ENCODE data around the gene STPG3. TPM values are rescaled to one million over a fixed set of nuclear protein-coding genes. Genes with fewer than 3 reads are reported as not detected.
A peak's percentile ranks its signal among the peaks of the same experiment; 100 is the strongest.

The STPG3 gene
- total and polyA plus RNA-seq, 2 experiments from 2014 or later = not detected

DNA sequence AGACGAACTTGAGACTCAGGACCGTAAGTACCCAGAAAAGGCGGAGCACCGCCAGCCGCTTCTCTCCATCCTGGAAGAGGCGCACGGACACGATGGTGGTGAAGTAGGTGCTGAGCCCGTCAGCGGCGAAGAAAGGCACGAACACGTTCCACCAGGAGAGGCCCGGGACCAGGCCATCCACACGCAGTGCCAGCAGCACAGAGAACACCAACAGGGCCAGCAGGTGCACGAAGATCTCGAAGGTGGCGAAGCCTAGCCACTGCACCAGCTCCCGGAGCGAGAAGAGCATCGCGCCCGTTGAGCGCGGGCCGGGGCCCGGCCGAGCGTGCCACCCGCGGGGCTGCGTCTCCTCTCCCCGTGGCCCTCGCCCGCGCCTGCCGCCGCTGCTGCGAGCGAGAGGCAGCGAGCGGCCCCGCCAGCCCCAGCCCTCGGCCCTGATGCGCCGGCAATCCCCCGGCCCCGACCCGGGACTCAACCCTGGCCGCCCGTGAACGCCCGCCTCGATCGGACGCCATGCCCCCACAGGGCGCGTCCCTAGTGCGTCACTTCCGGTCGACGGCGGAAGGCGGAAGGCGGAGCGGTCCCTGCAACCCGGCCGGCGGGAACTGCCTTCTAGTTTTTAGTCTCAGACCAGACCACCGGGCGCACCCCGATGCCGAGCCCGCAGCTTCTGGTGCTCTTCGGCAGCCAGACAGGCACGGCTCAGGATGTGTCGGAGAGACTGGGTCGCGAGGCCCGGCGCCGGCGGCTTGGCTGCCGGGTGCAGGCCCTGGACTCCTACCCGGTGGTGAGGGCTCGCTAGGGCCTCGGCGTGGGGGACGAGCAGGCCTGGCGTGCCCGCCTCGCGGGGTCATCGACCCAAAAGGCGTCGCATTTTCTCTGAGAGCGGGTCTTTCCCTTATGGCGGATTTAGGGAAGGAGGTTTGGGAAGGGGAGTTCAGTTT is 45.7 kb upstream of the STPG3 start, which contains the start of the genes NDOR1 and TMEM203:
TSS of gene NDOR1 (plus strand) at position 575 of the 944 bp plus-strand sequence. CDS start at position 653, 78 bp downstream.
TSS of gene TMEM203 (minus strand) at position 523 of the 944 bp plus-strand sequence. CDS start at position 289, 234 bp downstream.
- Histone ChIP-seq H3K4me2 (peak within 1 kb of the TSS; percentile 98), H2AFZ (peak within 1 kb of the TSS; percentile 97; the same call in 1 of the 2 replicates), H3F3A (replicated peaks; ENCODE audit: low read depth) (peaks cover 21% of the 10 kb centered on the region; the same call in 1 of the 2 replicates), H3K36me3 (ENCODE audit: insufficient read depth) (no peaks in the 10 kb centered on the region), H3K79me2 (replicated peaks; ENCODE audit: insufficient read depth) (peaks cover 42% of the 10 kb centered on the region), H3K27me3 (ENCODE audit: insufficient read depth) (no peaks in the 10 kb centered on the region), H3K4me3 (peak within 1 kb of the TSS; percentile 98), H3K27ac (ENCODE audit: low read depth) (peak within 1 kb of the TSS; percentile 80; the same call in 1 of the 2 replicates), H3K4me1 (ENCODE audit: insufficient read depth) (peaks cover 24% of the 10 kb centered on the region), H3K9me2 (ENCODE audit: insufficient read depth) (no peaks in the 10 kb centered on the region), H4K20me1 (replicated peaks; ENCODE audit: insufficient read depth) (peaks cover 14% of the 10 kb centered on the region)
- H3K36me3 Mint-ChIP-seq (ENCODE audit: low read depth) = peaks cover 28% of the 10 kb centered on the region
- H3K4me3 Mint-ChIP-seq = peak within 1 kb of the TSS; percentile 97
- peaks cover 30% of the 10 kb centered on the region for H3K4me1 Mint-ChIP-seq
- TF ChIP-seq NANOG (IDR thresholded peaks at IDR 0.05; ENCODE audit: borderline replicate concordance) = no peak
- TF ChIP-seq CREB1 (CRISPR knock-in tag; IDR thresholded peaks at IDR 0.05; ENCODE audit: low read depth) = peak; percentile 98
- peak; percentile 86 for TF ChIP-seq POLR2AphosphoS5 (IDR thresholded peaks at IDR 0.05; ENCODE audit: low read depth)
- TF ChIP-seq, protein P1, sequence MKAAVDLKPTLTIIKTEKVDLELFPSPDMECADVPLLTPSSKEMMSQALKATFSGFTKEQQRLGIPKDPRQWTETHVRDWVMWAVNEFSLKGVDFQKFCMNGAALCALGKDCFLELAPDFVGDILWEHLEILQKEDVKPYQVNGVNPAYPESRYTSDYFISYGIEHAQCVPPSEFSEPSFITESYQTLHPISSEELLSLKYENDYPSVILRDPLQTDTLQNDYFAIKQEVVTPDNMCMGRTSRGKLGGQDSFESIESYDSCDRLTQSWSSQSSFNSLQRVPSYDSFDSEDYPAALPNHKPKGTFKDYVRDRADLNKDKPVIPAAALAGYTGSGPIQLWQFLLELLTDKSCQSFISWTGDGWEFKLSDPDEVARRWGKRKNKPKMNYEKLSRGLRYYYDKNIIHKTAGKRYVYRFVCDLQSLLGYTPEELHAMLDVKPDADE (IDR thresholded peaks at IDR 0.05) = peak; percentile 82
- TF ChIP-seq STAT1 (IDR thresholded peaks at IDR 0.05; ENCODE audit: unreplicated experiment) = no peak
- peak within 1 kb of the TSS; percentile 93 for H3K27ac Mint-ChIP-seq
- ATAC-seq = peak; percentile 46
- H3K9me3 Mint-ChIP-seq = no peaks in the 10 kb centered on the region
- peak; percentile 97 for DNase-seq (ENCODE audit: low spot score)
- H3K27me3 Mint-ChIP-seq (ENCODE audit: insufficient read depth, low read depth, poor library complexity) = peaks cover 24% of the 10 kb centered on the region

DNA sequence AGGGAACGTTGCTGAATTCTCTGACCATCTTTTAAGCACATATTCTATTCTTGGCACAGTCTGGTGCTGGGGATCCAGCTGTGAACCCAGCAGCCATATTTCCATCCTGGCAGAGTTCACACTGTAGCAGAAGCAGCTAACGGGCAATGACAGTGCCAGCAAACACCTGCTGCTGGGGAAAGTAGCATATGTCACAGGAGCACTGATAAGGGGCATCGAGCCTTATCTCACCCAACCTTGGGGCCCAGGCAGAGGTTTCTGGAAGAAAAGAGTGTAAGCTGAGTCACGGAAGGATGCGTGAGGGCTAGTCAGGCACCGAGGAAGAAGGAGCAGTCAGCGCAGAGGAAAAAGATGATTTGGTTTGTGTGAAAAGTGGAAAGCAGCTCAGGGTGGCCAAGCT is 44.5 kb upstream of the STPG3 start:
- Histone ChIP-seq H3K36me3 (ENCODE audit: insufficient read depth) (no peaks in the 10 kb centered on the region), H3K4me2 (peak overlapping the region; percentile 98), H4K20me1 (replicated peaks; ENCODE audit: insufficient read depth) (peaks cover 14% of the 10 kb centered on the region), H3K4me1 (ENCODE audit: insufficient read depth) (peaks cover 20% of the 10 kb centered on the region), H3F3A (replicated peaks; ENCODE audit: low read depth) (peaks cover 16% of the 10 kb centered on the region; the same call in 1 of the 2 replicates), H3K79me2 (replicated peaks; ENCODE audit: insufficient read depth) (peaks cover 42% of the 10 kb centered on the region), H3K4me3 (peak overlapping the region; percentile 98), H3K9me2 (ENCODE audit: insufficient read depth) (no peaks in the 10 kb centered on the region), H3K27me3 (ENCODE audit: insufficient read depth) (no peaks in the 10 kb centered on the region), H3K27ac (ENCODE audit: low read depth) (no peak overlapping the region), H2AFZ (no peak overlapping the region)
- Mint-ChIP-seq H3K4me1 (peaks cover 28% of the 10 kb centered on the region), H3K27ac (no peak overlapping the region), H3K27me3 (ENCODE audit: insufficient read depth, low read depth, poor library complexity) (peaks cover 24% of the 10 kb centered on the region), H3K9me3 (no peaks in the 10 kb centered on the region; the same call in 2 of the 3 replicates), H3K4me3 (peak overlapping the region; percentile 97), H3K36me3 (ENCODE audit: low read depth) (peaks cover 33% of the 10 kb centered on the region)
- ATAC-seq = no peak
- DNase-seq (ENCODE audit: low spot score) = no peak
- TF ChIP-seq ZNF114 (CRISPR knock-in tag; IDR thresholded peaks at IDR 0.05) = no peak
- no peak for TF ChIP-seq CREB1 (CRISPR knock-in tag; IDR thresholded peaks at IDR 0.05; ENCODE audit: low read depth)
- TF ChIP-seq, protein P2, sequence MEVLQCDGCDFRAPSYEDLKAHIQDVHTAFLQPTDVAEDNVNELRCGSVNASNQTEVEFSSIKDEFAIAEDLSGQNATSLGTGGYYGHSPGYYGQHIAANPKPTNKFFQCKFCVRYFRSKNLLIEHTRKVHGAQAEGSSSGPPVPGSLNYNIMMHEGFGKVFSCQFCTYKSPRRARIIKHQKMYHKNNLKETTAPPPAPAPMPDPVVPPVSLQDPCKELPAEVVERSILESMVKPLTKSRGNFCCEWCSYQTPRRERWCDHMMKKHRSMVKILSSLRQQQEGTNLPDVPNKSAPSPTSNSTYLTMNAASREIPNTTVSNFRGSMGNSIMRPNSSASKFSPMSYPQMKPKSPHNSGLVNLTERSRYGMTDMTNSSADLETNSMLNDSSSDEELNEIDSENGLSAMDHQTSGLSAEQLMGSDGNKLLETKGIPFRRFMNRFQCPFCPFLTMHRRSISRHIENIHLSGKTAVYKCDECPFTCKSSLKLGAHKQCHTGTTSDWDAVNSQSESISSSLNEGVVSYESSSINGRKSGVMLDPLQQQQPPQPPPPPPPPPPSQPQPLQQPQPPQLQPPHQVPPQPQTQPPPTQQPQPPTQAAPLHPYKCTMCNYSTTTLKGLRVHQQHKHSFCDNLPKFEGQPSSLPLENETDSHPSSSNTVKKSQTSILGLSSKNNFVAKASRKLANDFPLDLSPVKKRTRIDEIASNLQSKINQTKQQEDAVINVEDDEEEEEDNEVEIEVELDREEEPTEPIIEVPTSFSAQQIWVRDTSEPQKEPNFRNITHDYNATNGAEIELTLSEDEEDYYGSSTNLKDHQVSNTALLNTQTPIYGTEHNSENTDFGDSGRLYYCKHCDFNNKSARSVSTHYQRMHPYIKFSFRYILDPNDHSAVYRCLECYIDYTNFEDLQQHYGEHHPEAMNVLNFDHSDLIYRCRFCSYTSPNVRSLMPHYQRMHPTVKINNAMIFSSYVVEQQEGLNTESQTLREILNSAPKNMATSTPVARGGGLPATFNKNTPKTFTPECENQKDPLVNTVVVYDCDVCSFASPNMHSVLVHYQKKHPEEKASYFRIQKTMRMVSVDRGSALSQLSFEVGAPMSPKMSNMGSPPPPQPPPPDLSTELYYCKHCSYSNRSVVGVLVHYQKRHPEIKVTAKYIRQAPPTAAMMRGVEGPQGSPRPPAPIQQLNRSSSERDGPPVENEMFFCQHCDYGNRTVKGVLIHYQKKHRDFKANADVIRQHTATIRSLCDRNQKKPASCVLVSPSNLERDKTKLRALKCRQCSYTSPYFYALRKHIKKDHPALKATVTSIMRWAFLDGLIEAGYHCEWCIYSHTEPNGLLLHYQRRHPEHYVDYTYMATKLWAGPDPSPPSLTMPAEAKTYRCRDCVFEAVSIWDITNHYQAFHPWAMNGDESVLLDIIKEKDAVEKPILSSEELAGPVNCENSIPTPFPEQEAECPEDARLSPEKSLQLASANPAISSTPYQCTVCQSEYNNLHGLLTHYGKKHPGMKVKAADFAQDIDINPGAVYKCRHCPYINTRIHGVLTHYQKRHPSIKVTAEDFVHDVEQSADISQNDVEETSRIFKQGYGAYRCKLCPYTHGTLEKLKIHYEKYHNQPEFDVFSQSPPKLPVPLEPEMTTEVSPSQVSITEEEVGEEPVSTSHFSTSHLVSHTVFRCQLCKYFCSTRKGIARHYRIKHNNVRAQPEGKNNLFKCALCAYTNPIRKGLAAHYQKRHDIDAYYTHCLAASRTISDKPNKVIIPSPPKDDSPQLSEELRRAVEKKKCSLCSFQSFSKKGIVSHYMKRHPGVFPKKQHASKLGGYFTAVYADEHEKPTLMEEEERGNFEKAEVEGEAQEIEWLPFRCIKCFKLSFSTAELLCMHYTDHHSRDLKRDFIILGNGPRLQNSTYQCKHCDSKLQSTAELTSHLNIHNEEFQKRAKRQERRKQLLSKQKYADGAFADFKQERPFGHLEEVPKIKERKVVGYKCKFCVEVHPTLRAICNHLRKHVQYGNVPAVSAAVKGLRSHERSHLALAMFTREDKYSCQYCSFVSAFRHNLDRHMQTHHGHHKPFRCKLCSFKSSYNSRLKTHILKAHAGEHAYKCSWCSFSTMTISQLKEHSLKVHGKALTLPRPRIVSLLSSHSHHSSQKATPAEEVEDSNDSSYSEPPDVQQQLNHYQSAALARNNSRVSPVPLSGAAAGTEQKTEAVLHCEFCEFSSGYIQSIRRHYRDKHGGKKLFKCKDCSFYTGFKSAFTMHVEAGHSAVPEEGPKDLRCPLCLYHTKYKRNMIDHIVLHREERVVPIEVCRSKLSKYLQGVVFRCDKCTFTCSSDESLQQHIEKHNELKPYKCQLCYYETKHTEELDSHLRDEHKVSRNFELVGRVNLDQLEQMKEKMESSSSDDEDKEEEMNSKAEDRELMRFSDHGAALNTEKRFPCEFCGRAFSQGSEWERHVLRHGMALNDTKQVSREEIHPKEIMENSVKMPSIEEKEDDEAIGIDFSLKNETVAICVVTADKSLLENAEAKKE (CRISPR knock-in tag; IDR thresholded peaks at IDR 0.05) = no peak
- TF ChIP-seq STAT1 (IDR thresholded peaks at IDR 0.05; ENCODE audit: unreplicated experiment) = no peak
- no peak for TF ChIP-seq JUNB (IDR thresholded peaks at IDR 0.05; ENCODE audit: unreplicated experiment)
- no peak for TF ChIP-seq POLR2AphosphoS5 (IDR thresholded peaks at IDR 0.05; ENCODE audit: low read depth)
- TF ChIP-seq, protein P3, sequence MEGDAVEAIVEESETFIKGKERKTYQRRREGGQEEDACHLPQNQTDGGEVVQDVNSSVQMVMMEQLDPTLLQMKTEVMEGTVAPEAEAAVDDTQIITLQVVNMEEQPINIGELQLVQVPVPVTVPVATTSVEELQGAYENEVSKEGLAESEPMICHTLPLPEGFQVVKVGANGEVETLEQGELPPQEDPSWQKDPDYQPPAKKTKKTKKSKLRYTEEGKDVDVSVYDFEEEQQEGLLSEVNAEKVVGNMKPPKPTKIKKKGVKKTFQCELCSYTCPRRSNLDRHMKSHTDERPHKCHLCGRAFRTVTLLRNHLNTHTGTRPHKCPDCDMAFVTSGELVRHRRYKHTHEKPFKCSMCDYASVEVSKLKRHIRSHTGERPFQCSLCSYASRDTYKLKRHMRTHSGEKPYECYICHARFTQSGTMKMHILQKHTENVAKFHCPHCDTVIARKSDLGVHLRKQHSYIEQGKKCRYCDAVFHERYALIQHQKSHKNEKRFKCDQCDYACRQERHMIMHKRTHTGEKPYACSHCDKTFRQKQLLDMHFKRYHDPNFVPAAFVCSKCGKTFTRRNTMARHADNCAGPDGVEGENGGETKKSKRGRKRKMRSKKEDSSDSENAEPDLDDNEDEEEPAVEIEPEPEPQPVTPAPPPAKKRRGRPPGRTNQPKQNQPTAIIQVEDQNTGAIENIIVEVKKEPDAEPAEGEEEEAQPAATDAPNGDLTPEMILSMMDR (conservative IDR thresholded peaks at IDR 0.05; ENCODE audit: low read depth in 2 of 2) = no peak

Data from GM23338 (cell line).